ENCODE results near the gene CYTH4. TPM values are rescaled to one million over a fixed set of nuclear protein-coding genes. Genes with fewer than 3 reads are reported as not detected.

CYTH4 gene
- total and polyA plus RNA-seq, 10 of the 15 experiments (the other 5 are each of a cell fraction or from before 2014, with no cell fraction given), result 1.5 to 27.3 (median 16.9) TPM

DNA sequence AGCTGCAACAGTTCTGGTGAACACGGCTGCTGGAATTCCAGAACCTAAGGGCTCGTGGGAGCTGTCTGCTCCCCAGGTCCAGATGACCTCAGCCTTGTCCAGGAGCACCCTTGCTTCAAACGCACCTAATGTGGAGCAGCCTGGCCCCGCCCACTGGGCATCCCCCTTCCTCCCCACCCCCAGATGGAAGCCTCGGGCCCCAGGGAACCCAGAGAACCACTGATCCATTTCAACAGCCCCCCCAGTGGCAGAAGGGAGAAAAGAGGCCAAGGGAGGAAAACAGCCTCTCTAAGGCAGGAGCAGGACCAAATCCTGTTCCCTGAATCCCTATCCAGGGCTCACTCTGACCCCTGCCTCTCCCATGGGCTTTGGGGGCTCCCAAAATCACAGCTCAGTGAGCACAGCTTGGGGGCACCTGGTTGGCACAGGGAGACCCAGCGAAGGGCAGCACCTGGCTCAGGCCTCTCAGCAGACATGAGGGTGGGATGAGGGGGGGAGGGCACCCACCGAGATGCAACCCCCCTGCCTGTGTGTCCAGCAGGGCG, 1.2 kb downstream of the CYTH4 start (continued):
- TF ChIP-seq EGR1 (IDR thresholded peaks at IDR 0.05; ENCODE audit: borderline replicate concordance in 1 of 2, low read depth in 2 of 2, low read length in 2 of 2), result peak in 1 of 2 experiments; percentile 22; a peak in 1 of 3 replicates
- no peak for TF ChIP-seq E4F1 (IDR thresholded peaks at IDR 0.05; ENCODE audit: borderline replicate concordance, partially characterized antibody)
- TF ChIP-seq SMAD5 (IDR thresholded peaks at IDR 0.05; ENCODE audit: low read depth), result no peak
- peak; percentile 62 for TF ChIP-seq MEF2B (IDR thresholded peaks at IDR 0.05; ENCODE audit: partially characterized antibody, poor library complexity, severe bottlenecking)
- peak; percentile 65; the same call in 1 of the 2 replicates for TF ChIP-seq SMARCA5 (IDR thresholded peaks at IDR 0.05)
- TF ChIP-seq MXI1 (IDR thresholded peaks at IDR 0.05; ENCODE audit: low read depth, low read length), result 0 out of 2 replicates have a peak, but pooled peaks have one; percentile 26
- peak; percentile 28 for TF ChIP-seq SKIL (IDR thresholded peaks at IDR 0.05; ENCODE audit: low read depth, poor library complexity, severe bottlenecking)
- TF ChIP-seq, protein P1, sequence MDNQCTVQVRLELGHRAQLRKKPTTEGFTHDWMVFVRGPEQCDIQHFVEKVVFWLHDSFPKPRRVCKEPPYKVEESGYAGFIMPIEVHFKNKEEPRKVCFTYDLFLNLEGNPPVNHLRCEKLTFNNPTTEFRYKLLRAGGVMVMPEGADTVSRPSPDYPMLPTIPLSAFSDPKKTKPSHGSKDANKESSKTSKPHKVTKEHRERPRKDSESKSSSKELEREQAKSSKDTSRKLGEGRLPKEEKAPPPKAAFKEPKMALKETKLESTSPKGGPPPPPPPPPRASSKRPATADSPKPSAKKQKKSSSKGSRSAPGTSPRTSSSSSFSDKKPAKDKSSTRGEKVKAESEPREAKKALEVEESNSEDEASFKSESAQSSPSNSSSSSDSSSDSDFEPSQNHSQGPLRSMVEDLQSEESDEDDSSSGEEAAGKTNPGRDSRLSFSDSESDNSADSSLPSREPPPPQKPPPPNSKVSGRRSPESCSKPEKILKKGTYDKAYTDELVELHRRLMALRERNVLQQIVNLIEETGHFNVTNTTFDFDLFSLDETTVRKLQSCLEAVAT (IDR thresholded peaks at IDR 0.05), result no peak
- no peak for TF ChIP-seq CBX3 (IDR thresholded peaks at IDR 0.05; ENCODE audit: borderline replicate concordance, low read depth)
- no peak for TF ChIP-seq SREBF2 (IDR thresholded peaks at IDR 0.05; ENCODE audit: low read length)
- no peak for TF ChIP-seq IRF3 (IDR thresholded peaks at IDR 0.05)
- TF ChIP-seq ASH2L (IDR thresholded peaks at IDR 0.05; ENCODE audit: borderline replicate concordance, low read depth), result no peak
- TF ChIP-seq SMAD1 (IDR thresholded peaks at IDR 0.05; ENCODE audit: low read depth, partially characterized antibody), result no peak
- TF ChIP-seq RAD21 (IDR thresholded peaks at IDR 0.05; ENCODE audit: insufficient read depth, low read depth, low read length), result peak; percentile 31; the same call in 1 of the 2 replicates
- TF ChIP-seq, protein P2, sequence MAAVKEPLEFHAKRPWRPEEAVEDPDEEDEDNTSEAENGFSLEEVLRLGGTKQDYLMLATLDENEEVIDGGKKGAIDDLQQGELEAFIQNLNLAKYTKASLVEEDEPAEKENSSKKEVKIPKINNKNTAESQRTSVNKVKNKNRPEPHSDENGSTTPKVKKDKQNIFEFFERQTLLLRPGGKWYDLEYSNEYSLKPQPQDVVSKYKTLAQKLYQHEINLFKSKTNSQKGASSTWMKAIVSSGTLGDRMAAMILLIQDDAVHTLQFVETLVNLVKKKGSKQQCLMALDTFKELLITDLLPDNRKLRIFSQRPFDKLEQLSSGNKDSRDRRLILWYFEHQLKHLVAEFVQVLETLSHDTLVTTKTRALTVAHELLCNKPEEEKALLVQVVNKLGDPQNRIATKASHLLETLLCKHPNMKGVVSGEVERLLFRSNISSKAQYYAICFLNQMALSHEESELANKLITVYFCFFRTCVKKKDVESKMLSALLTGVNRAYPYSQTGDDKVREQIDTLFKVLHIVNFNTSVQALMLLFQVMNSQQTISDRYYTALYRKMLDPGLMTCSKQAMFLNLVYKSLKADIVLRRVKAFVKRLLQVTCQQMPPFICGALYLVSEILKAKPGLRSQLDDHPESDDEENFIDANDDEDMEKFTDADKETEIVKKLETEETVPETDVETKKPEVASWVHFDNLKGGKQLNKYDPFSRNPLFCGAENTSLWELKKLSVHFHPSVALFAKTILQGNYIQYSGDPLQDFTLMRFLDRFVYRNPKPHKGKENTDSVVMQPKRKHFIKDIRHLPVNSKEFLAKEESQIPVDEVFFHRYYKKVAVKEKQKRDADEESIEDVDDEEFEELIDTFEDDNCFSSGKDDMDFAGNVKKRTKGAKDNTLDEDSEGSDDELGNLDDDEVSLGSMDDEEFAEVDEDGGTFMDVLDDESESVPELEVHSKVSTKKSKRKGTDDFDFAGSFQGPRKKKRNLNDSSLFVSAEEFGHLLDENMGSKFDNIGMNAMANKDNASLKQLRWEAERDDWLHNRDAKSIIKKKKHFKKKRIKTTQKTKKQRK (IDR thresholded peaks at IDR 0.05; ENCODE audit: low read depth, low read length), result no peak
- TF ChIP-seq NR2C1 (IDR thresholded peaks at IDR 0.05), result no peak
- no peak for TF ChIP-seq SUZ12 (IDR thresholded peaks at IDR 0.05; ENCODE audit: unreplicated experiment)
- no peak for TF ChIP-seq STAT3 (IDR thresholded peaks at IDR 0.05; ENCODE audit: low read depth, low read length)
- TF ChIP-seq SREBF1 (IDR thresholded peaks at IDR 0.05; ENCODE audit: low read length), result no peak
- TF ChIP-seq EED (IDR thresholded peaks at IDR 0.05; ENCODE audit: low read depth), result peak; percentile 58; the same call in 1 of the 2 replicates

All from GM12878 (cell line).